HG03060 (cell line): ENCODE results near the gene ZNF789.
"Not testable (repeated sequence)": the region's sequence is repeated elsewhere in the genome, so short reads cannot be mapped to it uniquely, and the experiment has no call there.

ENCODE experiments used
- ATAC-seq: cut with Tn5 transposase; IDR thresholded peaks from one replicate; pipeline ENCODE4 v1.9.1; 2021; ENCODE audit warnings: low read depth, moderate number of reproducible peaks; ENCODE audit not compliant: unreplicated experiment

ZNF789 gene

GRCh38 chr7:99472561-99473314 lies at the start of gene ZNF789:
Gene ZNF789 (plus strand): TSS chr7:99472890. CDS start chr7:99476457, 3,567 bp downstream.
- ATAC-seq = peak; percentile 45

- no peak for ATAC-seq
These were observed 47.6 kb upstream of the ZNF789 start for GRCh38 chr7:99424932-99425730.

- no peak for ATAC-seq
These were observed 43.6 kb upstream of the ZNF789 start for GRCh38 chr7:99428972-99429566.

GRCh38 chr7:99429756-99430155 lies 42.9 kb upstream of the ZNF789 start:
- no peak for ATAC-seq

GRCh38 chr7:99431756-99432540 lies 40.7 kb upstream of the ZNF789 start:
- ATAC-seq = not testable (repeated sequence)

- ATAC-seq = no peak
These were observed 39.5 kb upstream of the ZNF789 start for GRCh38 chr7:99433158-99433557.

- ATAC-seq = no peak
These were observed 34.6 kb upstream of the ZNF789 start for GRCh38 chr7:99437946-99438572.

- ATAC-seq = peak; percentile 82
These were observed 33.9 kb upstream of the ZNF789 start, which contains the start of the genes CPSF4 and PTCD1 for GRCh38 chr7:99438573-99439480. Gene CPSF4 (plus strand): TSS chr7:99438943. CDS start chr7:99439083, 140 bp downstream. Gene PTCD1 (minus strand): TSS chr7:99438798. CDS start chr7:99435242, 3,556 bp downstream.

GRCh38 chr7:99440195-99440594 lies 32.5 kb upstream of the ZNF789 start:
- no peak for ATAC-seq

- ATAC-seq = no peak
These were observed 26.6 kb upstream of the ZNF789 start for GRCh38 chr7:99446096-99446495.

- ATAC-seq = no peak
These were observed 24.7 kb upstream of the ZNF789 start for GRCh38 chr7:99447943-99448342.

- ATAC-seq = no peak
These were observed 23.8 kb upstream of the ZNF789 start for GRCh38 chr7:99448855-99449254.

GRCh38 chr7:99449326-99449725 lies 23.4 kb upstream of the ZNF789 start:
- ATAC-seq = no peak

- ATAC-seq = no peak
These were observed 20.8 kb upstream of the ZNF789 start for GRCh38 chr7:99451936-99452335.

- no peak for ATAC-seq
These were observed 20.1 kb upstream of the ZNF789 start for GRCh38 chr7:99452541-99452940.

GRCh38 chr7:99453105-99453504 lies 19.6 kb upstream of the ZNF789 start:
- ATAC-seq = no peak

- ATAC-seq = no peak
These were observed 16.8 kb upstream of the ZNF789 start for GRCh38 chr7:99455874-99456273.

- no peak for ATAC-seq
These were observed 16.4 kb upstream of the ZNF789 start for GRCh38 chr7:99456288-99456687.
